Measurements from ENCODE around the gene EXOC3. TPM values are rescaled to one million over a fixed set of nuclear protein-coding genes. Genes with fewer than 3 reads are reported as not detected.

The EXOC3 gene
- total RNA-seq, 1 donor from 2014 or later, result 42.4 TPM

- Histone ChIP-seq H3K36me3 (ENCODE audit: control insufficient read depth, insufficient read depth, low read length) (no peaks in the 10 kb centered on the region), H3K27me3 (ENCODE audit: control insufficient read depth, insufficient read depth, low read length) (no peaks in the 10 kb centered on the region), H3K4me3 (ENCODE audit: low read depth, low read length) (no peak overlapping the region)
- no peak for DNase-seq (ENCODE audit: low read depth)
- TF ChIP-seq CTCF (IDR thresholded peaks at IDR 0.05; ENCODE audit: insufficient read depth, low read length, severe bottlenecking), result no peak
- FAIRE-seq, result no peak
Measured at GRCh38 chr5:488241-488640, 45.3 kb downstream of the EXOC3 start.

- Histone ChIP-seq H3K4me3 (ENCODE audit: low read depth, low read length) (no peak overlapping the region), H3K27me3 (ENCODE audit: control insufficient read depth, insufficient read depth, low read length) (no peaks in the 10 kb centered on the region), H3K36me3 (ENCODE audit: control insufficient read depth, insufficient read depth, low read length) (no peaks in the 10 kb centered on the region)
- FAIRE-seq, result no peak
- DNase-seq (ENCODE audit: low read depth), result no peak
- TF ChIP-seq CTCF (IDR thresholded peaks at IDR 0.05; ENCODE audit: insufficient read depth, low read length, severe bottlenecking), result no peak
Measured at GRCh38 chr5:488744-489688, 46.0 kb downstream of the EXOC3 start.

- Histone ChIP-seq H3K27me3 (ENCODE audit: control insufficient read depth, insufficient read depth, low read length) (no peaks in the 10 kb centered on the region), H3K36me3 (ENCODE audit: control insufficient read depth, insufficient read depth, low read length) (no peaks in the 10 kb centered on the region), H3K4me3 (ENCODE audit: low read depth, low read length) (no peak overlapping the region)
- FAIRE-seq (no peak), DNase-seq (ENCODE audit: low read depth) (no peak)
- no peak for TF ChIP-seq CTCF (IDR thresholded peaks at IDR 0.05; ENCODE audit: insufficient read depth, low read length, severe bottlenecking)
Measured at GRCh38 chr5:489689-490080, 46.7 kb downstream of the EXOC3 start.

- no peak for TF ChIP-seq CTCF (IDR thresholded peaks at IDR 0.05; ENCODE audit: insufficient read depth, low read length, severe bottlenecking)
- Histone ChIP-seq H3K36me3 (ENCODE audit: control insufficient read depth, insufficient read depth, low read length) (no peaks in the 10 kb centered on the region), H3K4me3 (ENCODE audit: low read depth, low read length) (no peak overlapping the region), H3K27me3 (ENCODE audit: control insufficient read depth, insufficient read depth, low read length) (no peaks in the 10 kb centered on the region)
- DNase-seq (ENCODE audit: low read depth), result no peak
- FAIRE-seq, result no peak
Measured at GRCh38 chr5:490116-491106, 47.4 kb downstream of the EXOC3 start.

GRCh38 chr5:491119-491855 is 48.3 kb downstream of the EXOC3 start:
- no peak for DNase-seq (ENCODE audit: low read depth)
- Histone ChIP-seq H3K4me3 (ENCODE audit: low read depth, low read length) (no peak overlapping the region), H3K36me3 (ENCODE audit: control insufficient read depth, insufficient read depth, low read length) (no peaks in the 10 kb centered on the region), H3K27me3 (ENCODE audit: control insufficient read depth, insufficient read depth, low read length) (no peaks in the 10 kb centered on the region)
- no peak for TF ChIP-seq CTCF (IDR thresholded peaks at IDR 0.05; ENCODE audit: insufficient read depth, low read length, severe bottlenecking)
- no peak for FAIRE-seq

Measured in bronchial epithelial cell (primary cell).